AG09309 (cell line): ENCODE data around the gene MAP1S.

Source experiments
- DNase-seq: peaks from one replicate; pipeline ENCODE4 v3.0.0-alpha.2; 2010; ENCODE audit warnings: low read depth
- H3K4me3 ChIP-seq: 2 replicates; pipeline ENCODE4 v1.5.1; 2011; ENCODE audit warnings: mild to moderate bottlenecking, low read depth, low read length, moderate library complexity; ENCODE audit not compliant: control insufficient read depth
- TF ChIP-seq, protein P1 (sequence below): IDR thresholded peaks from 2 replicates; pipeline ENCODE4 v1.5.1; 2011; ENCODE audit warnings: mild to moderate bottlenecking, low read depth, low read length, inconsistent platforms; ENCODE audit not compliant: insufficient read depth, control insufficient read depth; ENCODE audit errors: missing control alignments

MAP1S gene

DNA sequence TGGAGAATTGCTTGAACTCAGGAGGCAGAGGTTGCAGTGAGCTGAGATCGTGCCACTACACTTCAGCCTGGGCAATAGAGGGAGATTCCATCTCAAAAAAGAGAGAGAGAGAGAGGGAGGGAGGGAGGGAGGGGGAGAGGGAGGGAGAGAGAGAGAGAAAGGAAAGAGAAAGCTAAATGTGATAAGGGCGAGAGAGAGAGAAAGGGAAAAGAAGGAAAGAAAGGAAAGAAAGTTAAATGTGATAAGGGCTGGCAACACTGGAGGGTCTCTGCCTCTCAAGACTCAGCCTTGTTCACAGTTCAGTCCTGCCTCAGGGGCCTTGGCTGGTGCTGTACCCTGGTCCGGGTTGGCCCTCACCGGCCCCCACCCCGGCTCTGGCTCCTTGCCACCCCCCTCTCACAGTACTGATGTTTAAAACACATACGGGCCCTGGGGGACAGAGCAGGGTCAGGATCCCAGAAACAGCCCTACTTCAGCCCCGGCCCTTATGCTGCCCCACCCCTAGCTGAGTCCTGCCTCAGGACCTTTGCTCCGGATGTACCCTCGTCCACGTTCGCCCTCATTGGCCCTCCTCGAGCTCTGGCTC, 3.5 kb downstream of the MAP1S start:
- no peak overlapping the region for H3K4me3 ChIP-seq
- TF ChIP-seq, protein P1, sequence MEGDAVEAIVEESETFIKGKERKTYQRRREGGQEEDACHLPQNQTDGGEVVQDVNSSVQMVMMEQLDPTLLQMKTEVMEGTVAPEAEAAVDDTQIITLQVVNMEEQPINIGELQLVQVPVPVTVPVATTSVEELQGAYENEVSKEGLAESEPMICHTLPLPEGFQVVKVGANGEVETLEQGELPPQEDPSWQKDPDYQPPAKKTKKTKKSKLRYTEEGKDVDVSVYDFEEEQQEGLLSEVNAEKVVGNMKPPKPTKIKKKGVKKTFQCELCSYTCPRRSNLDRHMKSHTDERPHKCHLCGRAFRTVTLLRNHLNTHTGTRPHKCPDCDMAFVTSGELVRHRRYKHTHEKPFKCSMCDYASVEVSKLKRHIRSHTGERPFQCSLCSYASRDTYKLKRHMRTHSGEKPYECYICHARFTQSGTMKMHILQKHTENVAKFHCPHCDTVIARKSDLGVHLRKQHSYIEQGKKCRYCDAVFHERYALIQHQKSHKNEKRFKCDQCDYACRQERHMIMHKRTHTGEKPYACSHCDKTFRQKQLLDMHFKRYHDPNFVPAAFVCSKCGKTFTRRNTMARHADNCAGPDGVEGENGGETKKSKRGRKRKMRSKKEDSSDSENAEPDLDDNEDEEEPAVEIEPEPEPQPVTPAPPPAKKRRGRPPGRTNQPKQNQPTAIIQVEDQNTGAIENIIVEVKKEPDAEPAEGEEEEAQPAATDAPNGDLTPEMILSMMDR, result no peak
- no peak for DNase-seq

DNA sequence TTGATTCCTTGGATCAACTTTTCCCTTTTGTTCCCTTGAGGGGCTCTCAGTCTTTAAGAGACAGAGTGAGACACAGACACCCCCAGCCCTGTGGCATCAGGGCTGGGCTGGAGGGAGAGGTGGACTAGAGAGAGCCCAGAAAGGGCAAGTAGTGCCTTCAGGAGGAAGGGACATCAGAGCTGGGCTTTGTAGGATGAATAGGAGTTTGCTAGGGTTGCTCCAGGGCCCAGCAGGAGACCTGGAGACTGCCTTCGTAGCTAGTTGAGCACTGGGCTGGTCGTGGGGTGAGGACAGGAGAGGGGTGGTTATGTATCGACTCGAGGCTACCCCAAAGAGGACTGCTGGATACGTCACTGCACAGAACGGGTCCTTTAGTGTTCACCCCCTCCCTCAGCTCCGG, 5.4 kb downstream of the MAP1S start:
- no peak for DNase-seq
- TF ChIP-seq, protein P1, result no peak

DNA sequence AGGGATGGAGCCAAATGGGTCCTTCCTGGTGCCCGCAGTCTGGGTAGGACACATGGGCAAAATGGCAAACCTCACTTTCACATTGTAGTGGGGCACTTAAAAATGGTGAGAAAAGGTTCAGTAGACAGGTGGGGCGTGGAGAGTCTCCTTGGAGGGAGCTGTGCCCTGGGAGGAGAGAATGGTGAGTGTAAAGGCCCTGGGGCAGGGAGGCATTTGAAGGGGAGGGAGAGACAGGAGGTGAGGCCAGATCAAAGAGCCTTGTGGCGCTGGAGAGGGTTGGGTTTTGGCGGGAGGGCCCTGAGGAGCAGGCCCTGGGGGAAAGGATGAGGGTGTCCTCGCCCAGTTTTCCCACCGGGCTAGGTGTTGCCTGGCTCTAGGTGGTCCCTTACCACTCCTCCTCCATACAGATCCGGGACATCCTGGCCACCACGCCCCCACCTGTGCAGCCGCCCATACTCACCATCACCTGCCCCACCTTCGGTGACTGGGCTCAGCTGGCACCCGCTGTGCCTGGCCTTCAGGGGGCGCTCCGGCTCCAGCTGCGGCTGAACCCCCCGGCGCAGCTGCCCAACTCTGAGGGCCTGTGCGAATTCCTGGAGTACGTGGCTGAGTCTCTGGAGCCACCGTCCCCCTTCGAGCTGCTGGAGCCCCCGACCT, 6.3 kb downstream of the MAP1S start:
- DNase-seq, result no peak
- H3K4me3 ChIP-seq, result no peak overlapping the region
- TF ChIP-seq, protein P1, result peak; percentile 24

More for the DNA sequence above, 5.4 kb downstream of the MAP1S start:
- H3K4me3 ChIP-seq, result no peak overlapping the region

DNA sequence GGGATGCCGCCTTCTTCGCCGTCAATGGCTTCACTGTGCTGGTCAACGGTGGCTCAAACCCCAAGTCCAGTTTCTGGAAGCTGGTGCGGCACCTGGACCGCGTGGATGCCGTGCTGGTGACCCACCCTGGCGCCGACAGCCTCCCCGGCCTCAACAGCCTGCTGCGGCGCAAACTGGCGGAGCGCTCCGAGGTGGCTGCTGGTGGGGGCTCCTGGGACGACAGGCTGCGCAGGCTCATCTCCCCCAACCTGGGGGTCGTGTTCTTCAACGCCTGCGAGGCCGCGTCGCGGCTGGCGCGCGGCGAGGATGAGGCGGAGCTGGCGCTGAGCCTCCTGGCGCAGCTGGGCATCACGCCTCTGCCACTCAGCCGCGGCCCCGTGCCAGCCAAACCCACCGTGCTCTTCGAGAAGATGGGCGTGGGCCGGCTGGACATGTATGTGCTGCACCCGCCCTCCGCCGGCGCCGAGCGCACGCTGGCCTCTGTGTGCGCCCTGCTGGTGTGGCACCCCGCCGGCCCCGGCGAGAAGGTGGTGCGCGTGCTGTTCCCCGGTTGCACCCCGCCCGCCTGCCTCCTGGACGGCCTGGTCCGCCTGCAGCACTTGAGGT, 7.0 kb downstream of the MAP1S start:
- DNase-seq, result no peak
- TF ChIP-seq, protein P1, result no peak
- no peak overlapping the region for H3K4me3 ChIP-seq

DNA sequence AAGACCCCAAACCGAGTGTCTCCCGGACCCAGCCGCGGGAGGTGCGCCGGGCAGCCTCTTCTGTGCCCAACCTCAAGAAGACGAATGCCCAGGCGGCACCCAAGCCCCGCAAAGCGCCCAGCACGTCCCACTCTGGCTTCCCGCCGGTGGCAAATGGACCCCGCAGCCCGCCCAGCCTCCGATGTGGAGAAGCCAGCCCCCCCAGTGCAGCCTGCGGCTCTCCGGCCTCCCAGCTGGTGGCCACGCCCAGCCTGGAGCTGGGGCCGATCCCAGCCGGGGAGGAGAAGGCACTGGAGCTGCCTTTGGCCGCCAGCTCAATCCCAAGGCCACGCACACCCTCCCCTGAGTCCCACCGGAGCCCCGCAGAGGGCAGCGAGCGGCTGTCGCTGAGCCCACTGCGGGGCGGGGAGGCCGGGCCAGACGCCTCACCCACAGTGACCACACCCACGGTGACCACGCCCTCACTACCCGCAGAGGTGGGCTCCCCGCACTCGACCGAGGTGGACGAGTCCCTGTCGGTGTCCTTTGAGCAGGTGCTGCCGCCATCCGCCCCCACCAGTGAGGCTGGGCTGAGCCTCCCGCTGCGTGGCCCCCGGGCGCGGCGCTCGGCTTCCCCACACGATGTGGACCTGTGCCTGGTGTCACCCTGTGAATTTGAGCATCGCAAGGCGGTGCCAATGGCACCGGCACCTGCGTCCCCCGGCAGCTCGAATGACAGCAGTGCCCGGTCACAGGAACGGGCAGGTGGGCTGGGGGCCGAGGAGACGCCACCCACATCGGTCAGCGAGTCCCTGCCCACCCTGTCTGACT, 7.9 kb downstream of the MAP1S start:
- no peak overlapping the region for H3K4me3 ChIP-seq
- TF ChIP-seq, protein P1, result no peak
- no peak for DNase-seq

DNA sequence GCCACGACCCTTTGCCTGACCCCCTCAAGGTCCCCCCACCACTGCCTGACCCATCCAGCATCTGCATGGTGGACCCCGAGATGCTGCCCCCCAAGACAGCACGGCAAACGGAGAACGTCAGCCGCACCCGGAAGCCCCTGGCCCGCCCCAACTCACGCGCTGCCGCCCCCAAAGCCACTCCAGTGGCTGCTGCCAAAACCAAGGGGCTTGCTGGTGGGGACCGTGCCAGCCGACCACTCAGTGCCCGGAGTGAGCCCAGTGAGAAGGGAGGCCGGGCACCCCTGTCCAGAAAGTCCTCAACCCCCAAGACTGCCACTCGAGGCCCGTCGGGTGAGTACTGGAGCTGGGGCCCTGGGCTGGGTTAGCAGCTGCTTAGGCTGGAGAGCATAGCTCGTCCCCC, 8.6 kb downstream of the MAP1S start:
- no peak overlapping the region for H3K4me3 ChIP-seq
- TF ChIP-seq, protein P1, result no peak
- DNase-seq, result no peak
